ENCODE results near the gene VWF. TPM values are rescaled to one million over a fixed set of nuclear protein-coding genes. Genes with fewer than 3 reads are reported as not detected.

Gene VWF
- total and polyA plus RNA-seq, 11 donors: 125 to 503 (median 238) TPM

DNA sequence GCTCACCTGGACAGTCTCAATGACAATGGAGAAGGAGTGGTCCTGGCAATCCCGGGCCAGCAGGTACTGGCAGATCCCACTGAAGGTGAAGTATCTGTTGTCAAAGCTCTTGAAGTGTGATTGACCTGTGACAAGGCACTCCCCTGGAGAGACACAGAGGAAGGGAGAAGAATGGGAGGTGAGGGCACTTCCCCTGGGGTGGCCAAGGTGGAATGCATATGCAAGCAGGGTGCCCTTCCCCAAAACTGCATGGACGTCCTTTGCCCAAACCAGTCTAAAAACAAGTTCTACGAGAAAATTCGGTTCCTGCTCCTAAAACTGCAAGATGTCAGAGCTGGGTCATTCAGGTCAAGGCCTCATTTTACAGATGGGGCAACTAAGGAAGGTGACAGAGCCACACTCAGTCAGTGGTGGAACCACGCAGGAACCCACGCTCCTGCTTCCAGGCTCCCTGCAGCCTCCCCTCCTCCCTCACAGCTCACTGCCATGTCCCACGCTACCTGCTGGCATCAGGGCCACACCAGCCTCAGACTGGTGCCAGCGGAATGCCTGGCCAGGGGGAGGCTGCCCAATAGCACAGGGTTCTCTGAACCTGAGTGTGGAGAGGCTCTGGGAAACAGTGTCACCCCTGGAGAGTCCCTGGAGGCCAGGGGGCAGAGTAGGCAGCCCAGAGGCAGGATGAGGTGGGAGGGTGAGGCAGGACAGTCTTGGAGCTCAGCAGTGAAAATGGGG, 59.2 kb downstream of the VWF start:
- intact Hi-C loops (cut with DNase I): loop anchor here in 6 of 10 donors (2.0 to 10.0 kb wide), 5 partner anchors 120 to 220 kb away; no protein-coding TSS in a partner anchor
- 89 to 91% (median 90%) methylated on average over 6 to 8 of the region's 8 CpGs for WGBS, 4 donors
- H3K4me1 ChIP-seq: peaks cover 0 to 38% (median 5%) of the 10 kb centered on the region in 12 donors
- no peaks in the 10 kb centered on the region for H3K9me3 ChIP-seq
- TF ChIP-seq POLR2A (IDR thresholded peaks at IDR 0.05): no peak
- TF ChIP-seq, protein P1, sequence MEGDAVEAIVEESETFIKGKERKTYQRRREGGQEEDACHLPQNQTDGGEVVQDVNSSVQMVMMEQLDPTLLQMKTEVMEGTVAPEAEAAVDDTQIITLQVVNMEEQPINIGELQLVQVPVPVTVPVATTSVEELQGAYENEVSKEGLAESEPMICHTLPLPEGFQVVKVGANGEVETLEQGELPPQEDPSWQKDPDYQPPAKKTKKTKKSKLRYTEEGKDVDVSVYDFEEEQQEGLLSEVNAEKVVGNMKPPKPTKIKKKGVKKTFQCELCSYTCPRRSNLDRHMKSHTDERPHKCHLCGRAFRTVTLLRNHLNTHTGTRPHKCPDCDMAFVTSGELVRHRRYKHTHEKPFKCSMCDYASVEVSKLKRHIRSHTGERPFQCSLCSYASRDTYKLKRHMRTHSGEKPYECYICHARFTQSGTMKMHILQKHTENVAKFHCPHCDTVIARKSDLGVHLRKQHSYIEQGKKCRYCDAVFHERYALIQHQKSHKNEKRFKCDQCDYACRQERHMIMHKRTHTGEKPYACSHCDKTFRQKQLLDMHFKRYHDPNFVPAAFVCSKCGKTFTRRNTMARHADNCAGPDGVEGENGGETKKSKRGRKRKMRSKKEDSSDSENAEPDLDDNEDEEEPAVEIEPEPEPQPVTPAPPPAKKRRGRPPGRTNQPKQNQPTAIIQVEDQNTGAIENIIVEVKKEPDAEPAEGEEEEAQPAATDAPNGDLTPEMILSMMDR (IDR thresholded peaks at IDR 0.05): no peak
- ATAC-seq (no peak), DNase-seq (peak in 1 of 5 donors; percentile 15)
- H3K36me3 ChIP-seq: peaks cover 0 to 80% (median 27%) of the 10 kb centered on the region in 9 donors
- H3K27ac ChIP-seq: peak overlapping the region in 4 of 12 donors; percentile 1 to 48 (median 35)
- H3K4me3 ChIP-seq: no peak overlapping the region
- no peaks in the 10 kb centered on the region for H3K27me3 ChIP-seq

DNA sequence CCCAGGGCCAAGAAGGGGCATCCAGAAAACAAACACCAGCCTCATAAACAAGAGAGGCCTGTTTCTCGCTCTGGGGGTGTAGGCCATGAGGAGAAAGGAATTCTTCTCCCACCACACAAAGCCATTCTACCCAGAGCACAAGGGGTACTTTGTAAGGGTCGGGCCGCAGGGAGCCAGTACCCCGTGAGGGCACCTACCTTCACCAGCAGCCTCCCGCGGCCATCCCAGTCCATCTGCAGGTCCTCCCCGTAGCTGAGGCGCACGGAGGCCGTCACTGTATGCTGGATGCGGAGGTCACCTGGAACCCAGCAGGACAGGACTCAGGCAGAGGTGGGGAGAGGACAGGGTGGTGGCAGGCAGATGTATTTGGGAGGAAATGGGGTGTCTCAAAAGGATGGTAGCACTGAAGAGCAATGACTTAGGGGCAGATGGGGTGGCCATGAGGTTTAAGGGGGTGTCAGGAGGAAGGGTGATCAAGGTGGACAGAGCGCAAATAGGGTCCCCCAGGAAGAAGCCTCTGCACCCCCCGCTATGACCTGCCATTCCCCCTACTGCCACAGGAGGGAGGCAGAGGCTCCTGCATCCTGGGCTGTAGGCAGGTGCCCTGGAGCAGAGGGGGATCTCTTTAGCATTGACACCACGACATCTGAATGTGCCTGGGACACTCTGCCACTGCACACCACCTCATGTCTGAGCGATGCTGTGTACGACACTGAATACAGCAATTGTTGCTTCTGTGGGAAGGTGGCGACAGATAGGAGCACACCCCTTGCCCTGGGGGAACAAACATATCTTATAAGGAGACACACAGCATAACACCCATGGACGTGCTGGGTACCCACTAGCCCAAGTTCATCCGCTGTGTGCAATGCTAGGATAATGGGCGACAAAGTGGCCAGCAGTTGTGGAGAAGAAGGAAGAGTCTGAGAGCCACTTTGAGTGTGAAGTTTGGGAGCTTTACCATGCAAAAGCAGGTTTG, 61.4 kb downstream of the VWF start:
- Histone ChIP-seq H3K27ac (no peak overlapping the region), H3K27me3 (no peaks in the 10 kb centered on the region), H3K4me1 (peaks cover 0 to 25% (median 0%) of the 10 kb centered on the region in 12 donors), H3K9me3 (no peaks in the 10 kb centered on the region), H3K36me3 (peaks cover 0 to 92% (median 29%) of the 10 kb centered on the region in 9 donors), H3K4me3 (no peak overlapping the region)
- no peak for TF ChIP-seq POLR2A (IDR thresholded peaks at IDR 0.05)
- TF ChIP-seq, protein P1 (IDR thresholded peaks at IDR 0.05): peak; percentile 72 to 88 (median 84)
- ATAC-seq (peak; percentile 29 to 67 (median 54)), DNase-seq (peak in 2 of 5 donors; percentile 52 to 56)
- intact Hi-C loops (cut with DNase I): loop anchor here (1.0 to 10.0 kb wide), 10 partner anchors 122 to 319 kb away; partner anchors contain the start of gene LTBR (in 1 of the 10)
- WGBS, 4 donors: 66 to 73% (median 70%) methylated on average over 20 of the region's 20 CpGs

DNA sequence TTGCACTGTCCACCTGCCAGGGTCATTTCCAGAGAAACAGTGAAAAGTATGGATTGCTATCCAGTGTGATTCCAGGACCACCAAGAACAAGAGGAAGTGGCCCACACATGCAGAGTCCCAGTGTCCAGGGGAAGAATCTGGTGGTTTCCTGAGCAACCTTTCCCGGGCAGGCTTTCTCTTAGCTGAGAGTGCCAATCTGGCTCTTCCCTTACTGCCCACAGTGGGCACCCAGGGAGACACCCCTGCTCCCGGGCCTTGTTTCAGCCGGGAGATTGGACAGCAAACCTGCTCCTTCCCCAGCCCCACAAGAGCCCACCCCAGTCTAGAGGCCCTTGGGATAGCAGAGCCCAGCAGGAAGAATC, 62.1 kb downstream of the VWF start:
- TF ChIP-seq, protein P1 (IDR thresholded peaks at IDR 0.05): no peak
- TF ChIP-seq POLR2A (IDR thresholded peaks at IDR 0.05): no peak
- no peaks in the 10 kb centered on the region for H3K9me3 ChIP-seq
- no peak for DNase-seq
- 54 to 78% (median 73%) methylated on average over 2 to 3 of the region's 3 CpGs for WGBS, 4 donors
- peaks cover 0 to 94% (median 29%) of the 10 kb centered on the region in 9 donors for H3K36me3 ChIP-seq
- ATAC-seq: no peak
- H3K27ac ChIP-seq: no peak overlapping the region
- H3K4me3 ChIP-seq: no peak overlapping the region
- no peaks in the 10 kb centered on the region for H3K27me3 ChIP-seq
- H3K4me1 ChIP-seq: peaks cover 0 to 24% (median 0%) of the 10 kb centered on the region in 12 donors
- intact Hi-C loops (cut with DNase I): loop anchor here (2.0 to 10.0 kb wide), 9 partner anchors 122 to 320 kb away; partner anchors contain the start of gene LTBR (in 1 of the 10)

Measured in heart left ventricle (tissue), 16 donors.